ENCODE data around the gene CTNND2.

CTNND2 gene

GRCh38 chr5:11863911-11864310, 40.3 kb downstream of the CTNND2 start:
- DNase-seq (ENCODE audit: extremely low read depth, insufficient read length), result no peak
- no peak for TF ChIP-seq CTCF (IDR thresholded peaks at IDR 0.05; ENCODE audit: insufficient read depth, low read length, poor library complexity, severe bottlenecking)
- H3K27me3 ChIP-seq (replicated peaks; ENCODE audit: control insufficient read depth, insufficient read depth, low read length), result no peaks in the 10 kb centered on the region
- H3K4me3 ChIP-seq (replicated peaks; ENCODE audit: low read depth, low read length), result no peak overlapping the region
- H3K36me3 ChIP-seq (ENCODE audit: control insufficient read depth, insufficient read depth, low read length), result no peaks in the 10 kb centered on the region

DNA sequence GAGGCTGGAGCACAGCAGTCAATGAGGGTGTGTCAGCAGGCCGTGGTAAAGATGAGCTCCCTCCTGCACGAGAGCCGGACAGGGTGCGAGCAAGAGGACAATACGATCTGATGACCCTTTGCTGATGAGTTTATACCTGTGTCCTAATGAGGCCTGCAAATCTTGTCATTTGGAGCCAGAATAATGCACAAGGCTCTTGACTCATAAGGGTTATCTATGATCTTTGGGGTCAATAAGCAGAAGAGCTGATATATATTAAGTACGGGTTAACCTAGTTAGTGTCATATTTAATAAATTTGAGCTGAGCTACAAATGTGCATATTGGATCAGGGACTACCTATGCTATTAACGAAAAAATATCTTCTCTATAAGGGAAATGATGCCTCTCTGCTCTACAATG, 46.9 kb downstream of the CTNND2 start:
- Histone ChIP-seq H3K4me3 (replicated peaks; ENCODE audit: low read depth, low read length) (no peak overlapping the region), H3K36me3 (ENCODE audit: control insufficient read depth, insufficient read depth, low read length) (no peaks in the 10 kb centered on the region), H3K27me3 (replicated peaks; ENCODE audit: control insufficient read depth, insufficient read depth, low read length) (no peaks in the 10 kb centered on the region)
- no peak for DNase-seq (ENCODE audit: extremely low read depth, insufficient read length)
- TF ChIP-seq CTCF (IDR thresholded peaks at IDR 0.05; ENCODE audit: insufficient read depth, low read length, poor library complexity, severe bottlenecking), result no peak

DNA sequence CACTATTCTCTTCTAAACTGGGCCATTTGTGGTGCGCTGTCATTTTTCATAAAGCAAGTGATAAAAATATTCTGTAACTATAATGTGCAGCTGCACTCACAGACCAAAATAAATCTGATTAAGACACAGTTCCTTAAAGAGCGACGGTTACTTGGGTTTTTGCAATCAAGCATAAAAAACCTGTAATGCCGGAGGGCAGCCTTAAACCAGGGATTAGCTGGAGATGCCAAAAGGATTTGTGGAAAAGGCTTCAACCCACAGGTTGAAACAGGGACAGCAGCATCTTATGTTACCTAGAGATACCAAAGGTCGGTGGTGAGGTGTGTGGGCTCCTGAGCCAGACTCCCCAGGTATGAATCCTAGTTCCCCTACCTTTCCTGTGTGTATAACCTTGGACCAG, 49.3 kb downstream of the CTNND2 start:
- no peaks in the 10 kb centered on the region for H3K27me3 ChIP-seq (replicated peaks; ENCODE audit: control insufficient read depth, insufficient read depth, low read length)
- DNase-seq (ENCODE audit: extremely low read depth, insufficient read length), result no peak
- H3K36me3 ChIP-seq (ENCODE audit: control insufficient read depth, insufficient read depth, low read length), result no peaks in the 10 kb centered on the region
- TF ChIP-seq CTCF (IDR thresholded peaks at IDR 0.05; ENCODE audit: insufficient read depth, low read length, poor library complexity, severe bottlenecking), result no peak
- H3K4me3 ChIP-seq (replicated peaks; ENCODE audit: low read depth, low read length), result no peak overlapping the region

DNA sequence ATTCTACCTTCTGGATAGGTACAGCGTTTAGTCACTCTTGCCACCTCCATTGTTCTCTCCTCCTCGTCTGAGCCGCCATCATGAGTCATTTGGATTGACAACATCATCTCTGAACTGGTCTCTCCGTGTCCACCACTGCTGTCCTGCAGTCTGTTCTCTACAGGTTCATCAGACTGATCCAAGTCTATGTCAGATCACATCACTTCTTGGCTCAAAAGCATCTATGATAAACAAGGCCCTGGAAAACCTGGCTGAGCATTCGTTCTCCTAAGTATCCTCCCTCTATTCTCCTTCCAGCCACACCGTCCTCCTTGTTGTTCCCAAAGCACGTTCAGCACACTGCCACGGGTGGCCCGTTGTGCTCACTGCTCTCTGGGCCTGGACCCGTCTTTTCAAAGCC, 50.5 kb downstream of the CTNND2 start:
- H3K4me3 ChIP-seq (replicated peaks; ENCODE audit: low read depth, low read length), result no peak overlapping the region
- no peak for DNase-seq (ENCODE audit: extremely low read depth, insufficient read length)
- no peaks in the 10 kb centered on the region for H3K27me3 ChIP-seq (replicated peaks; ENCODE audit: control insufficient read depth, insufficient read depth, low read length)
- H3K36me3 ChIP-seq (ENCODE audit: control insufficient read depth, insufficient read depth, low read length), result no peaks in the 10 kb centered on the region
- TF ChIP-seq CTCF (IDR thresholded peaks at IDR 0.05; ENCODE audit: insufficient read depth, low read length, poor library complexity, severe bottlenecking), result no peak

DNA sequence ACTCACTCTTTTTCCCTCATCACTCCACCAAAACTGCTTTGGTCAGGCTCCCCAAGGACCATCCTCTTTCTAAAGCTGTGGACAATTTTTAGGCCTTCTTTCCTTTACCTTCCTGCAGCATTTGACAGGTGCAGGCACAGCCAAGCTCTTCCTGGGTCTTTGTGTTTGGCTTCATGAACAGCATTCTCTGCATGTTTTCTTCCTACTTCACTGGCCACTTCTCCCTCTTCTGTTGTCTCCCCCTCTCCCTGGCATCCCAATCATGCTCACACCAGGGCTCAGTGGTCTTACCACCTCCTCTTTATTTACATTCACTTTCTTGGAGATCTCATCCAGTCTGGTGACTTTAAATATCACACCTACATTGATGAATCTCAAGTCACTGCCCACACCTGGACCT, 51.1 kb downstream of the CTNND2 start:
- H3K36me3 ChIP-seq (ENCODE audit: control insufficient read depth, insufficient read depth, low read length), result no peaks in the 10 kb centered on the region
- no peak for TF ChIP-seq CTCF (IDR thresholded peaks at IDR 0.05; ENCODE audit: insufficient read depth, low read length, poor library complexity, severe bottlenecking)
- H3K4me3 ChIP-seq (replicated peaks; ENCODE audit: low read depth, low read length), result no peak overlapping the region
- DNase-seq (ENCODE audit: extremely low read depth, insufficient read length), result no peak
- no peaks in the 10 kb centered on the region for H3K27me3 ChIP-seq (replicated peaks; ENCODE audit: control insufficient read depth, insufficient read depth, low read length)

DNA sequence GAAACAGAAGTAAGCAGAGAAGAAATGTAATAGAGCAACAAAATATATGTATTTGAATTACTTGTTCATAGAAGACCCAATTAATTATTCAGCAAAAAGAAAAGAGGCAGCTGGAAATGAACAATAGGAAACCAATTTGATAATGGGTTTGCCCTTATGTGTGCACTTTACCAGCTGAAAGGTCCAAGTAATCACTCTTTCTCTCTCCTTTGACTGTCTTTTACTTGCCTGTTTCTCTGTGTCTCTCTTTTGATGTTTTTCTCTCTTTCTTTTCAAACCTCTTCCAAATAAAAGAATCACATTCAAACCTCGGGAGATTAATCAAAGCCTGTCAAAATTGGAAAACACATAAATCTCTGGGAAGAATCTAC, 51.5 kb downstream of the CTNND2 start:
- DNase-seq (ENCODE audit: extremely low read depth, insufficient read length), result no peak
- Histone ChIP-seq H3K27me3 (replicated peaks; ENCODE audit: control insufficient read depth, insufficient read depth, low read length) (no peaks in the 10 kb centered on the region), H3K4me3 (replicated peaks; ENCODE audit: low read depth, low read length) (no peak overlapping the region), H3K36me3 (ENCODE audit: control insufficient read depth, insufficient read depth, low read length) (no peaks in the 10 kb centered on the region)
- no peak for TF ChIP-seq CTCF (IDR thresholded peaks at IDR 0.05; ENCODE audit: insufficient read depth, low read length, poor library complexity, severe bottlenecking)
